ENCODE measurements around the gene YDJC.
"Not testable (repeated sequence)": the region's sequence is repeated elsewhere in the genome, so short reads cannot be mapped to it uniquely, and the experiment has no call there.

Gene YDJC, protein sequence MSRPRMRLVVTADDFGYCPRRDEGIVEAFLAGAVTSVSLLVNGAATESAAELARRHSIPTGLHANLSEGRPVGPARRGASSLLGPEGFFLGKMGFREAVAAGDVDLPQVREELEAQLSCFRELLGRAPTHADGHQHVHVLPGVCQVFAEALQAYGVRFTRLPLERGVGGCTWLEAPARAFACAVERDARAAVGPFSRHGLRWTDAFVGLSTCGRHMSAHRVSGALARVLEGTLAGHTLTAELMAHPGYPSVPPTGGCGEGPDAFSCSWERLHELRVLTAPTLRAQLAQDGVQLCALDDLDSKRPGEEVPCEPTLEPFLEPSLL

DNA sequence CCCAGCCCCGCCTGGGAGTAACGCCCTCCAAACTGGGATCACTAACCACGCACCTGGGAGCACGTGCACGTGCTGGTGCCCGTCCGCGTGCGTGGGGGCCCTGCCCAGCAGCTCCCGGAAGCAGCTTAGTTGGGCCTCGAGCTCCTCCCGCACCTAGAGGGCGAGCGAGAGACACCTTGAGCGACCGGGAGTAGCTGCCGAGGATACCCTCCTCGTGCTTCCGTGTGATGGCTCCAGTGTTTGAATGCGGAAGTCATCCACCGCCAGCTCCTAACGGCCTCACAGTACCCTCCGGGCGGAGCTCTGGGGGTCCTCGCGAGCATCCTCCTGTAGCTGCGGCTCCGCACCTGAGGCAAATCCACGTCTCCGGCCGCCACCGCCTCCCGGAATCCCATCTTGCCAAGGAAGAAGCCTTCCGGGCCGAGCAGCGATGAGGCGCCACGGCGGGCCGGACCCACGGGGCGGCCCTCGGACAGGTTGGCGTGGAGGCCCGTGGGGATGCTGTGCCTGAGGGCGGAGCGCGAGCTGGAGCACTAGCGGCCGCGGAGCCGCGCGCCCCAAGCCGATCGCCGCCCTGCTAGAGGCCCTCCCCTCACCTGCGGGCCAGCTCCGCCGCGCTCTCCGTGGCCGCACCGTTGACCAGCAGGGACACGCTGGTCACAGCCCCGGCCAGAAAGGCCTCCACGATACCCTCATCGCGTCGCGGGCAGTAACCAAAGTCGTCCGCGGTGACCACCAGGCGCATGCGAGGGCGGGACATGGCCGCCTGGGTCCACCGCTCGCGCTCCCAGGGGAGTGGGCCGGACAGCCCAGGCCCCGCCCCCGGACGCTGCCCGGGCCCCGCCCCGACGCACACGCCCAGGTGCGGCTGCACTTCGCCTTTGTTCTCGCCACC is at the start of gene YDJC:
TSS of gene YDJC (minus strand) at position 768 of the 895 bp plus-strand sequence. CDS start at position 760, 8 bp downstream.
- DNase-seq: peak; percentile 86

GRCh38 chr22:21679383-21679782 is 49.6 kb upstream of the YDJC start:
- no peak for DNase-seq

GRCh38 chr22:21678842-21679241 is 49.0 kb upstream of the YDJC start:
- DNase-seq: not testable (repeated sequence)

DNA sequence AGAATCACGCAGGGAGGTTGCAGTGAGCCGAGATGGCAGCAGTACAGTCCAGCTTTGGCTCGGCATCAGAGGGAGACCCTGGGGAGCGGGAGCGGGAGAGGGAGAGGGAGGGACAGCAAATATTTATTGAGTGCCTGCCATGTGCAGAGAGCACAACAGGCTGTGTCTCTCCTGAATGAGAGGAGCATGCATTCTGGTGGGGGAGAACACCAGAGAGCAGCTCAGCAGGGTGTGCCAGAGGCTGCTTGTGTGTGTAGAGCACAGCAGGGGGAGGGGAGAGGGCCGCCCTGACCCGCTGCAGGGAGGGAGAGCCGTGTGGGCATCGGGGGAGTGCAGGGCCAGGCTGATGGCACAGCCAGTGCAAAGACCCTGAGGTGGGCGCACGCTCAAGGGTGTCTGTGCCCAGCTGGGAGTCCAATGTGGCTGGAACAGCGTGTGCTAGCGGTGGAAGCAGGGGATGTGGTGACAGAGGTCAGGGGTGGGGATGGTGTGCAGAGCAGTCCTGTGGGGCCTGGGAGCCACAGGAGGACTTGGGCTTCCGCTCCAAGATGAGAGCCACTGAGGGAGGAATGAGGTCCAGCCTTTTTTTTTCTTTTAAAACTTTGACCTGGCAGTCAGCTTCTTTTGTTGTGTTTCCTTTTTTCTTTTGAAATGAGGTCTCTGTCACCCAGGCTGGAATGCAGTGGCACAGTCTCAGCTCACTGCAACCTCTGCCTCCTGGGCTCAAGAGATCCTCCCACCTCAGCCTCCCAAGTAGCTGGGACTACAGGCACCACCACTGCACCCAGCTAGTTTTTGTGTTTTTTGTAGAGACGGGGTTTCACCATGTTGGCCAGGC is 48.0 kb upstream of the YDJC start:
- DNase-seq: no peak

DNA sequence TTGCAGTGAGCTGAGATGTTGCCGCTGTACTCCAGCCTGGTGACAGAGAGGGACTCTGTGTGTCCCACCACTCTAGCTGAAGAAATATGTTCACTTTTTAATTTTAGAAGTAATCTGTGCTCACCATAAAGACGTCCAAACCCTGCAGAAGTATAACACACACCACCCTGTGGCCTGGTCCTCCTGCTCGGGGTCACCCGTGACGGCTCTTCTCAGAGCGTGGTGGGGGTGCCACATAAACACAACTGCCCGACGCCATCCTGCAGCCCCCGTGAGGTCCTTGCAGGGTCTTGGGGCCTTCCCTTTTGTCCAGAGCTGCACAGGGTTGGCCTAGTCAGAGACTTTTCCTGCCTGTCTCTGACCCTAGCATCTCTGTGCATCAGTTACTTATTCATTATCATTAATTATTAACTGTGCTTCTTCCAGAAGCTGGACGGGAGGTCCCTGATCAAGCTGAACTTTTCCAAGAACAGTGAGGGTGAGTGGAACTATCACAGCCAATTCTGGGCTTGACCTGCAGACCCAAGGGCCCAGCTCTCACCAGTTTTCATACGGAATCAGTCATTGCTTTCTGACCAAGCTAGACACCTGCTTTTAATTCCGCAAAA is 44.9 kb upstream of the YDJC start:
- no peak for DNase-seq

DNA sequence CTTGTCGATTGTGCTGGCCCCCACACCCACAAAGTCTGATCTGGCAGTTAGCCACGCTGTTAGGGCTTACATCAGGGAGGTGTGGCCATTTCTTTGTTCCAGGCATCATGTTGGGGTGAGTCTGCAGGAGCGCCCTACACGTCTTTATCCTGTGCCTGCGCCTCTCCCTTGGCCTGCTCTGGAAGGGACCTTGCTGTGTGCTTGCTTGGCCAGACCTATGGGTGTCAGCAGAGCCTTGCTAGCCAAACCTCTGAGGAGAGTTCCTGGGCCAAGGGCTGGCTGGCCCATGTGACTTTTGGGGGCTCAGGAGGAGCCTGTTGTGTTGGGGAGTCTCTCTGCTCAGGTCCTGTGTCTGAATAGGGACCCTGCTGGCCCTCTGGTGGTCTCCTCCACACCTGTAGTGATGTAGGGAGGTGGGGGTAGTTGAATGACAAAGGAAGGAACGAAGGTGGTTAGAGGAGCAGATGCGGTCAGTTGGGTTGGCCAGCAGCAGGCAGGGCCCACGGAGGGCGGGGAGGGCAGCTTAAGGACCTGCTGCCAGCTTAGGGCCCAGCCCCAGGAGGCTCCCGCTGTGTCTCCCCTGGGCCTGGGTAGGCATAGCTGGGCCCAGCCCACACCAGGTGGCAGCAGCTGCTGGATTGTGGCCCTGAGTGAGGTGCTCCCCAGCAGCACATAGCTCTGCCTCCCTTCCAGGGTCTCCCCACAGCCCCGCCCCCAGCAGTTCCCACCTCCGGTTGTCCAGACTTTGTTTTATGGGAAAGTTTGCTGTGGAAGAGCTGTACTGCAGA is 43.9 kb upstream of the YDJC start:
- DNase-seq: no peak

DNA sequence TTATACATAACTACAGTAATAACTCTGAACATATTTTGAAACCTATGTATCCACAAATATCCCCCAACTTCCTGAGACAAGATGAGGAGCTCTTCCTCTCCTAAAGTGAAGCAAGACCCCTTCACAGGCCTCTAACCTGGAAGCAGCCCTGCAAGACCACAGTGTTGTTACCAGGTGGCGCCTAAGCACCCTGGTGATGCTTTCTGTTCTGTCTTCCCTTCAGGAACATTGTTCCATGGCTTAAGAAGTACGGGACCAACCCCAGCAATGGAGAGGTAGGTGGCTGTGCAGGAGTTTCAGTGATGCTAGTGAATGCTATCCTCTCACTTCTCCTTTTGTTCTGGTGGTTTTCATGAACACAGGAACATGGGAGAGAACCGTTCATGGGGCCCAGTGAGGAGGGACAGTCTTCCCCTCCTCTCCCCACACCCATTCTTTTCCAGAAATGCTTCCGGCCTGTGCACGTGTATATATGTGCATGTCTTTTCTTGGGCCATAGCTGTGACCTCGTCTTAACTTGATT is 42.3 kb upstream of the YDJC start:
- no peak for DNase-seq

- no peak for DNase-seq
Observed at GRCh38 chr22:21669026-21669425, 39.2 kb upstream of the YDJC start.

- no peak for DNase-seq
Observed at GRCh38 chr22:21666786-21667185, 37.0 kb upstream of the YDJC start.

- DNase-seq: no peak
Observed at GRCh38 chr22:21665047-21665851, 35.4 kb upstream of the YDJC start.

DNA sequence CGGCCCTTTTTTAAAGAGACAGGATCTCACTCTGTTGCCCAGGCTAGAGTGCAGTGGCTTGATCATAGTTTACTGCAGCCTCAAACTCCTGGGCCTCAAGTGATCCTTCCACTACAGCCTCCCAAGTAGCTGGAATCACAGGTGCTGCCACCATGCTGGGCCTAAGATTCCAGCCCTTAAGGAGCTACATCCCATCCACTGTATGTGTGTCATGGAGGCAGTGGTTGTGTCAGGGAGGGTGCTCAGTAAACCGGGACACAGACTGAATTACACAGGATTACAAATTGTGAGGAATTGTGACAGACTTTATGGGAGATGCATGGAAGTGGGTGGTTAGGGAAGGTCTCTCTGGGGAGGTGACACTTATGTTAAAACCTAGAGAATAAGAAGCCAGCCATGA is 33.9 kb upstream of the YDJC start:
- DNase-seq: no peak

DNA sequence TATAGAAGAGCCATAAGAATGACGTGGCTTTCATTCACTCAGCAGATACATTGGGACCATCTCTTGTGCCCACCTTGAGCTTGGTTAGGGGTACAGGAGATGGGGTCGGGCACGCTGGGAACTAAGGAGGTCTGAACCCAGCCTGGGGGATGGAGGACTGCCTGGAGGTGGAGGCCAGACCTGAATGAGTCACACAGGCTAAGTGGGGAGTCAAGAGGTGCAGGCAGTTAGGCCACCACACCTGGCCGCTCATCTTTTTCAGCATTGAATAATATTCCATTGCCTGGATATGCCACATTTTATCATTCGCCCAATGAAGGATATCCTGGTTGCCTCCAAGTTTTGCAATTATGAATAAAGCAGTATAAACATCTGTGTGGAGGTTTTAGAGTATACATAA is 32.2 kb upstream of the YDJC start:
- DNase-seq: no peak

DNA sequence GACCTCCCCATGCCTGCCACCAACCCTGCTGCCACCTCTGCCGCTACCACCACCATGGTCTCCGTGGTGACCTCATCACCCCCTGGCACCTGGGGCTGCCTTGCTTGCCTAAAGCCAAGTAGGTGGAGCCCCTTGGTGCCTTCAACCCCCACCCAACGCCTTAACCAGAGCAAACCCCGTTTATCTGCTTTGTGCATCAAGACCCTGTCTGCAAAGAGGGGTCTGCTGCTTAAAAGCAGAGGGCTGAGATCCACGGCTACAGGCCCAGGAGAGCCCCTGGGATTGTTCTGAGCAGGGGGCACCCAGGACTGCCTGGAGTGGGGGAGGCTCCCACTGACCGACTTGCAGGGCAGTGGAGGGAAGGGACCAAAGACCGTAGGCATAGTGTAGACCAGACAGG is 31.1 kb upstream of the YDJC start:
- DNase-seq: no peak

GRCh38 chr22:21659864-21660525 is 30.2 kb upstream of the YDJC start:
- DNase-seq: no peak

DNA sequence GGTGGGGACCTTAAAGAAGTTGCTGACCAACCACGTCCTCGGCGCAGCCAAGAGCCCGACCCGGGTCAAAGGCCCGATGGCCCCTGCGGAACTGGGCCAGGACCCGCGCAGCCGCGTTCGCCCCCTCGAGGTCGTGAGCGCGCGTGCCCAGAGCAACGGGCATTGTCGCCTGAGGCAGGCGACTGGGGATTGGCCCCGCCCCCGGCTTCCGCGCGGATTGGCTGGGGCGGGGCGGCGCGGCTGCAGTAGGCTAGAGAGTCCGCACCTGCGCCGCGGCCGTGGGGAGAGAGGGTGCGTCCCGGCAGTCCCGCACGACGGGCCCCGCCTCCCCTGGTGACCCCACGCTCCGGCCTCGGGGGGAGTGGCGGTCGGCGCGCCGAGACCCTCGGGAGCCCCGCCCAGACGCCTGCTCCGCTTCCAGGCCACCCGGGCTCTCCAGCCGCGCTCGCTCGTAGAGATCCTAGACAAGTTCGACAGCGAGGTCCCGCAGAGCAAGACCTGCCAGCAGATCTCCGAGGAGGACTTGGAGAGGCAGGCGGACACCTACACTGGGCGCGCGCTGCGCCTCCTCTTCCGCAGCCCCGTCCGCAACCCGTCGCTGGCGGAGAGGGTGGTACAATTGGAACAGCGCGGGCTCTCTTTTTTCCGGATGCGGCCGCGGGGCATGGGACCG is 27.7 kb upstream of the YDJC start:
- peak; percentile 52 for DNase-seq

- DNase-seq: no peak
Observed at GRCh38 chr22:21657020-21657359, 27.2 kb upstream of the YDJC start.

DNA sequence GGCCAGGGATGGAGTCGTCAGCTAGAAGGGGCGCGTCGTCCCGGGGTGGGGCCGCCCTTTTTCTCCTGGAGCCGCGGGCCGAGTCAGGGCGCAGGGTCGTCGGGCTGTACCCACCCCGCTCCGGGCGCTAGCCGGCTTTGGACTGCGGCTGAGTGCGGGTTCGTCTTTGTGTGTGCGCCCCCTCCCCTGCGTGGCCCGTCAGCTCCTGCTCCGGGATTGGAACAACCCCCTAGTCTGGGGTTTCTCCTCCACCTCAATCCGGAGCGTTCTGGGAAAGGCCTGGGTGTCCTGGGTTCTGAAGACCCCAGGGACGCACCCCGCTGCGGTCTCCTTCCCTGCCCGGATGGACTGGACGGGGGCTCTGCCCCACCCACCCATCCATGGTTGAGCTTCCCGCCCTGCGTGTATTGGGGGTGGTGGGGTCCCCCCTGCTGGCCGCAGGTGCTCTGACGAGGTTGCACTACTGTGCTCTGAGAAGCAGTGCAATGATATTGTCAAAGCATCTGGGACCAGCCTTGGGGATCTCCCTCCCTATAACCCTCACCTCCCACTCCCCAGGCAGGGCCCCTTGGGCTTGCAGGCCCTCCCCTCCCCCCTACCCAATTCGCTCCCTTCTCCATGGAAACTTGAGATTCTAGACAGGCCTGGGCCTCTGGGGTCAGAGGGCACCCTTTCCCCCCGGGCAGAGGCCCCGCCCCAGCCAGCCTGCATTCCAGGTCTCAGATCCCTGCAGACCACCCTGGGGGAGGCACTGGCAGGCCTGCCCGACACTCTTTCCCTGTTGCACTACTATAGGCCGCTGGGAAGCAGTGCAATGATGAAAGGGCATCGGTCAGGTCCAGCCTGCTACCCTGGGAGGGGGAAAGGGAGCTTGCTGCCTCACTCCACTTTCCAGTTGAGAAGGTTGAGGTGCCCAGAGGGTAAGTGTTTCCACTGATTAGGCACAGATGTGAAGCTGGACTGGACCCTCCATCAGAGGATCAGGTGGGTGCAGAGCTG is 23.0 kb upstream of the YDJC start:
- DNase-seq: no peak

DNA sequence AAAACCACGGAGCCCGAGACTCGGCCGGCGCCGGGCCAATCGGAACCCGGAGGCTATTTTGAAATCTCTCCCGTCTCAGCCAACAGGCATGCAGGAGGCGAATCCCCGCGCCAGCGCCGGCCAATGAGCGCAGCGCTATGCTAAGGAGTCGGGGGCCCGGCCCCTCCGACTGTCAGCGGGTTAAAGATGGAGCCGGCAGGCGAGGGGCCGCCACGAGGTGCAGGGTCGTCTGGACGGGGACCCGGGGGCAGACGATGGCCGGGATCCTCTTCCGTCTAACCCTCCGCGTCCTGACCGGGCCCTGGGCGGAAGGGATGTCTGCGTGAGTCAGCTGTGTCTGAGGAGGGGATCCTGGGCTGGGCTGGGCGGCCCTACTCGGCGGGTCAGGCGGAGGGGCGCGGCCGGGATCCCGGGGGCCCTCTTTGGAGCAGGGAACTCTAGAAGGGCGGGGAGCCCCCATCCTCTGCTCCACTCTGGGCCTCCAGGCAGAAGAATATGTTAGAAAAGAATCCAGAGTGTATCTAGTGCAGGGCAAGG is 22.3 kb upstream of the YDJC start:
- DNase-seq: peak; percentile 92

Data from NCI-H1694 (cell line).